Measurements from ENCODE around the gene MSI2.

The MSI2 gene

GRCh38 chr17:57440522-57441269 lies 184.4 kb downstream of the MSI2 start:
- ChIA-PET CTCF (interaction anchor here (0.6 to 1.3 kb wide), 2 partner anchors 16 to 198 kb away, joined by 3 to 5 read pairs; no protein-coding TSS in a partner anchor), POLR2A (ENCODE audit: low non-redundant PET) (no interaction called here)
- peak overlapping the region; percentile 80 for H3K27ac ChIP-seq
- TF ChIP-seq, protein P1, sequence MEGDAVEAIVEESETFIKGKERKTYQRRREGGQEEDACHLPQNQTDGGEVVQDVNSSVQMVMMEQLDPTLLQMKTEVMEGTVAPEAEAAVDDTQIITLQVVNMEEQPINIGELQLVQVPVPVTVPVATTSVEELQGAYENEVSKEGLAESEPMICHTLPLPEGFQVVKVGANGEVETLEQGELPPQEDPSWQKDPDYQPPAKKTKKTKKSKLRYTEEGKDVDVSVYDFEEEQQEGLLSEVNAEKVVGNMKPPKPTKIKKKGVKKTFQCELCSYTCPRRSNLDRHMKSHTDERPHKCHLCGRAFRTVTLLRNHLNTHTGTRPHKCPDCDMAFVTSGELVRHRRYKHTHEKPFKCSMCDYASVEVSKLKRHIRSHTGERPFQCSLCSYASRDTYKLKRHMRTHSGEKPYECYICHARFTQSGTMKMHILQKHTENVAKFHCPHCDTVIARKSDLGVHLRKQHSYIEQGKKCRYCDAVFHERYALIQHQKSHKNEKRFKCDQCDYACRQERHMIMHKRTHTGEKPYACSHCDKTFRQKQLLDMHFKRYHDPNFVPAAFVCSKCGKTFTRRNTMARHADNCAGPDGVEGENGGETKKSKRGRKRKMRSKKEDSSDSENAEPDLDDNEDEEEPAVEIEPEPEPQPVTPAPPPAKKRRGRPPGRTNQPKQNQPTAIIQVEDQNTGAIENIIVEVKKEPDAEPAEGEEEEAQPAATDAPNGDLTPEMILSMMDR (conservative IDR thresholded peaks at IDR 0.05; ENCODE audit: low read depth), result no peak
- DNase-seq (ENCODE audit: low spot score), result peak; percentile 85

DNA sequence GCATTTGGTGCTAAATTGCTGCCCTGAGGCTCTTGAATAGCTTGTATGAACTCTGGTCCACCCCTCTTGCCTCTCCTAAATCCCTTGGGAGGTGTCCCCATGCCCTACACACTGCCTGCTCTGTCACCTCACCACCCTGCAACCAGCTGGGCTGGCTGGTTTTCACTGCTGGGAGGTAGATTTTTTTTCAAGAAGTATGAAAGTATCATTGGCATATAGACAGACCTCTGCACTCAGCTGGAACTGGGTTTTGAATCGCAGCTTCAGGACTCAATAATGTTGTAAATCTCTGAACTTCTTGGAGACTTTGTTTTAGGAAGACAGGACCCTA lies 184.9 kb downstream of the MSI2 start:
- DNase-seq (ENCODE audit: low spot score), result no peak
- TF ChIP-seq, protein P1 (conservative IDR thresholded peaks at IDR 0.05; ENCODE audit: low read depth), result no peak
- ChIA-PET CTCF (interaction anchor here (1.3 kb wide), 1 partner anchor 198 kb away, joined by 5 read pairs; no protein-coding TSS in a partner anchor), POLR2A (ENCODE audit: low non-redundant PET) (interaction anchor here (0.6 kb wide), 1 partner anchor 1229 kb away, joined by 3 read pairs; no protein-coding TSS in a partner anchor)
- peak overlapping the region; percentile 80 for H3K27ac ChIP-seq

- peak overlapping the region; percentile 74 for H3K27ac ChIP-seq
- CTCF ChIA-PET, result no interaction called here
- POLR2A ChIA-PET (ENCODE audit: low non-redundant PET), result no interaction called here
- DNase-seq (ENCODE audit: low spot score), result no peak
- TF ChIP-seq, protein P1 (conservative IDR thresholded peaks at IDR 0.05; ENCODE audit: low read depth), result no peak
These were observed 186.1 kb downstream of the MSI2 start for GRCh38 chr17:57442401-57442823.

- H3K27ac ChIP-seq, result peak overlapping the region; percentile 74
- ChIA-PET CTCF (no interaction called here), POLR2A (ENCODE audit: low non-redundant PET) (no interaction called here)
- TF ChIP-seq, protein P1 (conservative IDR thresholded peaks at IDR 0.05; ENCODE audit: low read depth), result no peak
- peak; percentile 60 for DNase-seq (ENCODE audit: low spot score)
These were observed 186.7 kb downstream of the MSI2 start for GRCh38 chr17:57442914-57443571.

GRCh38 chr17:57443781-57444180 lies 187.5 kb downstream of the MSI2 start:
- TF ChIP-seq, protein P1 (conservative IDR thresholded peaks at IDR 0.05; ENCODE audit: low read depth), result no peak
- peak overlapping the region; percentile 74 for H3K27ac ChIP-seq
- CTCF ChIA-PET, result no interaction called here
- no peak for DNase-seq (ENCODE audit: low spot score)
- POLR2A ChIA-PET (ENCODE audit: low non-redundant PET), result no interaction called here

- CTCF ChIA-PET, result interaction anchor here (0.8 kb wide), 1 partner anchor 192 kb away, joined by 7 read pairs; no protein-coding TSS in a partner anchor
These were observed 188.5 kb downstream of the MSI2 start for GRCh38 chr17:57444682-57445450.

More at GRCh38 chr17:57444682-57445450, 188.5 kb downstream of the MSI2 start:
- no peak for DNase-seq (ENCODE audit: low spot score)
- TF ChIP-seq, protein P1 (conservative IDR thresholded peaks at IDR 0.05; ENCODE audit: low read depth), result no peak
- H3K27ac ChIP-seq, result no peak overlapping the region
- POLR2A ChIA-PET (ENCODE audit: low non-redundant PET), result no interaction called here
